ENCODE measurements around the gene DUXB. TPM values are rescaled to one million over a fixed set of nuclear protein-coding genes. Genes with fewer than 3 reads are reported as not detected.

The DUXB gene
- total RNA-seq, 1 donor from 2014 or later, result not detected

GRCh38 chr16:75682308-75682707 is 19.0 kb downstream of the DUXB start:
- H3K27ac ChIP-seq, result no peak overlapping the region
- no peaks in the 10 kb centered on the region for H3K79me2 ChIP-seq (ENCODE audit: low read depth)
- peaks cover 2% of the 10 kb centered on the region for H3K27me3 Mint-ChIP-seq (ENCODE audit: insufficient read depth, low read depth)
- H3K9me3 Mint-ChIP-seq, result peaks cover 28% of the 10 kb centered on the region
- H3K9me3 ChIP-seq (ENCODE audit: low read depth), result peaks cover 14% of the 10 kb centered on the region
- no peaks in the 10 kb centered on the region for H3F3A ChIP-seq (ENCODE audit: low read depth)
- DNase-seq (ENCODE audit: low spot score), result no peak
- H3K27me3 ChIP-seq, result no peaks in the 10 kb centered on the region
- H2AFZ ChIP-seq (replicated peaks), result no peak overlapping the region
- H3K4me1 Mint-ChIP-seq, result no peaks in the 10 kb centered on the region
- H3K4me1 ChIP-seq, result no peaks in the 10 kb centered on the region
- no peaks in the 10 kb centered on the region for H4K20me1 ChIP-seq (ENCODE audit: low read depth)
- H3K4me3 Mint-ChIP-seq, result no peak overlapping the region
- no peak overlapping the region for H3K4me3 ChIP-seq
- H3K4me2 ChIP-seq, result no peak overlapping the region
- H3K27ac Mint-ChIP-seq, result no peak overlapping the region
- H3K36me3 ChIP-seq, result no peaks in the 10 kb centered on the region
- peaks cover 3% of the 10 kb centered on the region for H3K36me3 Mint-ChIP-seq
- TF ChIP-seq EZH2 (IDR thresholded peaks at IDR 0.05), result no peak
- TF ChIP-seq CTCF (IDR thresholded peaks at IDR 0.05), result no peak
- TF ChIP-seq EZH2phosphoT487 (IDR thresholded peaks at IDR 0.05), result no peak
- no peak overlapping the region for H3K9ac ChIP-seq

- no peak for DNase-seq (ENCODE audit: low spot score)
- H3K4me3 ChIP-seq, result no peak overlapping the region
- no peak overlapping the region for H3K4me2 ChIP-seq
- no peak overlapping the region for H3K27ac ChIP-seq
- TF ChIP-seq EZH2phosphoT487 (IDR thresholded peaks at IDR 0.05) (no peak), CTCF (IDR thresholded peaks at IDR 0.05) (no peak), EZH2 (IDR thresholded peaks at IDR 0.05) (no peak)
- Mint-ChIP-seq H3K27me3 (ENCODE audit: insufficient read depth, low read depth) (peaks cover 2% of the 10 kb centered on the region), H3K27ac (no peak overlapping the region), H3K4me1 (no peaks in the 10 kb centered on the region), H3K36me3 (peaks cover 3% of the 10 kb centered on the region), H3K4me3 (no peak overlapping the region), H3K9me3 (peaks cover 20% of the 10 kb centered on the region)
- H3K36me3 ChIP-seq, result no peaks in the 10 kb centered on the region
- H3K79me2 ChIP-seq (ENCODE audit: low read depth), result no peaks in the 10 kb centered on the region
- no peak overlapping the region for H3K9ac ChIP-seq
- H3K9me3 ChIP-seq (ENCODE audit: low read depth), result no peaks in the 10 kb centered on the region
- no peak overlapping the region for H2AFZ ChIP-seq (replicated peaks)
- H3K4me1 ChIP-seq, result no peaks in the 10 kb centered on the region
- H3F3A ChIP-seq (ENCODE audit: low read depth), result no peaks in the 10 kb centered on the region
- H3K27me3 ChIP-seq, result no peaks in the 10 kb centered on the region
- no peaks in the 10 kb centered on the region for H4K20me1 ChIP-seq (ENCODE audit: low read depth)
Observed at GRCh38 chr16:75679366-75679765, 21.9 kb downstream of the DUXB start.

- no peak within 1 kb of the TSS for H3K4me2 ChIP-seq
- no peak within 1 kb of the TSS for H3K4me3 Mint-ChIP-seq
- no peaks in the 10 kb centered on the region for H3K36me3 Mint-ChIP-seq
- H3K4me1 ChIP-seq, result no peaks in the 10 kb centered on the region
- H3K27ac Mint-ChIP-seq, result no peak within 1 kb of the TSS
- H3K36me3 ChIP-seq, result no peaks in the 10 kb centered on the region
- H3K27me3 ChIP-seq, result no peaks in the 10 kb centered on the region
- TF ChIP-seq EZH2phosphoT487 (IDR thresholded peaks at IDR 0.05), result no peak
- TF ChIP-seq CTCF (IDR thresholded peaks at IDR 0.05), result no peak
- no peak for TF ChIP-seq EZH2 (IDR thresholded peaks at IDR 0.05)
- no peak for DNase-seq (ENCODE audit: low spot score)
- no peaks in the 10 kb centered on the region for H3K27me3 Mint-ChIP-seq (ENCODE audit: insufficient read depth, low read depth)
- peaks cover under 1% of the 10 kb centered on the region for H3K9me3 Mint-ChIP-seq
- H3K4me1 Mint-ChIP-seq, result no peaks in the 10 kb centered on the region
- no peaks in the 10 kb centered on the region for H4K20me1 ChIP-seq (ENCODE audit: low read depth)
- no peaks in the 10 kb centered on the region for H3F3A ChIP-seq (ENCODE audit: low read depth)
- no peak within 1 kb of the TSS for H3K27ac ChIP-seq
- no peak within 1 kb of the TSS for H2AFZ ChIP-seq (replicated peaks)
- H3K4me3 ChIP-seq, result no peak within 1 kb of the TSS
- H3K79me2 ChIP-seq (ENCODE audit: low read depth), result no peaks in the 10 kb centered on the region
- no peaks in the 10 kb centered on the region for H3K9me3 ChIP-seq (ENCODE audit: low read depth)
- H3K9ac ChIP-seq, result no peak within 1 kb of the TSS
Observed at GRCh38 chr16:75676909-75677308, 24.4 kb downstream of the DUXB start, which contains the start of gene CPHXL2. TSS of gene CPHXL2 (minus strand) at chr16:75677009. CDS start at chr16:75676999, 10 bp downstream.
